Stimulated activated CD8-positive, alpha-beta memory T cell treated with anti-CD3 and anti-CD28 coated beads, Interleukin-7, amount 100 ng/mL, for 4 hours (primary cell): ENCODE data around the gene C2CD2.

Experiments
- DNase-seq, 2 donors: peaks; one replicate each; pipeline ENCODE4 v3.0.0-alpha.2; 2020; ENCODE audit warnings: low read depth in 2 of 2

Gene C2CD2

DNA sequence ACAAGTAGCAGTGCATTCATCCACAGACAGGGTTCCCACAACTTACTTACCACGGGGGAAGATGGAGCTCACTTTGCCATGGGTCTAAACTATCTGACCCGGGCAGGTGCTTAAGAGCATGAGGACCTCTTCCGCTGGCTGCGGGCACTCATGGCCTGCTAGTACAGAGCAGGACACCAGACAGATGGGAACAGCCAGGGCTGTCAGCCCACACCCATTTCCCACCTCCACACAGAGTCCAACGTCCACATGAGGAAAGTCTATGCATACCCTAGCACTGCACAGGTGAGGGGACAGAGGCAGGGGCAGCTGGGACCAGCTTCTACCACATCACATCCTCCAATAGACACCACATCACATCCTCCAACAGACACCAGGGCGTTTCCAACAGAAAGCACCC, 38.9 kb downstream of the C2CD2 start:
- DNase-seq, result no peak

DNA sequence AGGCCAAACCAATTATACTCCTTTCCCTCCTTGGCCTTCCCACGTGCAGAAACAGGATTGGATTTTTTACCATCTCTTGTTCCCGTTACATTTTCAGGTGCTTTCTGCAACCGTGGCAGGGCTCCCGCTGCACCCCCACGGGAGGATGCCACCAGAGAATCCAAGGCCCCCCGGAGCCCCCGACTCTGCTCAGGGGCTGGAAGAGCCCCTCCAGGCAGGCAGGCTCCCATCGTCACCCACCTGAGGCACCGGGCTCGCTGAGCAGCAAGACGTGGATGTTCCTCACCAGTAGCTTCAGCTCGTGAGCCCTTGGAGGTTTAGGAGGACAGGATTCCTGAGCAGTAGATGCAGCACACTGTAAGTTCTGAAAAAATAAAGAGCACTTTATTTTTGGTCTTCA, 39.5 kb downstream of the C2CD2 start:
- no peak for DNase-seq

DNA sequence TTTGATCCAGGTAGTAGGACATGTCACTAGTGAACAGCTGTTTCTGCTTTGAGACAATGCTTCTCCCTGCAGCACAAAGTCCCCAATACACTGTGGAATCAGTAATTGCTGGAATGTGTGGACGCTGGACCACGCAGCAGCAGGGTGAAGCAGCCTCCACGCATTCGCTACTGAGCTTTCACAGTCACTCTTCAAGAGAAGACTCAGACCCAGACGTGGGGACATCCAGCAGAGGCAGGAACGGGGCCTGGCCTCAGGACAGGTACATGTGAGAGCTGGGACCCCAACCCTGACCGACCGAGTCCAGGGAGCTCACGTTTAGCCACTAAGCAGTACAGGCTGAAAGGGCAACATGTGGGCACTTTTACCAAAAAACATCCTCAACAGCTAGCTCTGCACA, 40.6 kb downstream of the C2CD2 start:
- no peak for DNase-seq

DNA sequence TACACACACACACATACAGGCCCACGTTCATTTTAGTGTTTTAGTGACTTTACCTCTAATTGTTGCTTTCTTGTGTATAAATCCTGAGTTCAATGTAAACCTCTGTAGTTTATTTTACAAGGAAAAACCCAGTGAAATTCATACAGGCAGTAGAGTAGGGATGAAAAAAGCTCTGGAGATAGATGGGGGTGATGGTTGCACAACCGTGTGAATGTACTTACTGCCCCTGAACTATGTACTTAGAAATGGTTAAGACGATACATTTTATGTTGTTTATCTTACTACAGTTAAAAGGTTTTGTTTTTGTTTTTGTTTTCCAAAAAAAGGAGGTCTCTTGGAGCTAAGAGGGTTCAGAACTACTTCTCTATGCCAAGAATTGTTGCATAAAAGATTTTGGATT, 45.0 kb downstream of the C2CD2 start:
- DNase-seq, result no peak

DNA sequence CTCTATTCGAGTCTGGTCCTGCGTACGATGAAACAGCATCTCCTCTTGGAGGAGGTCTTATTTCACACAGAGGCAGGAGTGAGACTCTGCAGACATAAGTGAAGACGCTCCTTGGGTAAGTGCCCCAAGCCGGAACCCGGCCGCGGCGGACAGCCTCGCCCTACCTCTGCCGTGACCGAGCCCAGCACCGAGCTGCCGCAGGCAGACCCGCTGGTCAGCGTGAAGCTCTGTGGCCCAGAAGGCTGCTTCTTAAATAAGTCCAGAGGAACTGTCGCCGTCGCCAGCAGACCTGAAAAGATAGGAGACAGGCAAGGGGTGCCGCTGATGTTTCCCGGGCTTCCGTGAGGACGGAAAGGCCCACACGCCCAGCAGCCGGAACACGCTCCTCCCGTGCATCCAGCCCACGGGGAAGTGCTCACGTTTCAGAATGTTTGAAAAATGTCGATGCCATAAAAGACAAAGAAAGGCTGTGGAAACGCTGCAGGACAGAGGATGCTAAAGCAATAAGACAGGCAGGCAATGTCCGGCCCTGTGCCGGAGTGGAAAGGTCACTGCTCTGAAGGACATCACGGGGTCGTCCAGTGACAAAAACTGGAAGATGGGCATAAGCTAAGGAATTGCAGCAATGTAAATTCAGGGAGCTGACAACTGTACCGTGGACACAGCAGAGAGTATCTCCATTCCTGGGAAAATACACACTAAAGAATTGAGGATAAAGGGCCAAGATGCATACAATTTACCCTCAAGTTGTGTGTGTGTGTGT, 46.1 kb downstream of the C2CD2 start:
- DNase-seq, result no peak

DNA sequence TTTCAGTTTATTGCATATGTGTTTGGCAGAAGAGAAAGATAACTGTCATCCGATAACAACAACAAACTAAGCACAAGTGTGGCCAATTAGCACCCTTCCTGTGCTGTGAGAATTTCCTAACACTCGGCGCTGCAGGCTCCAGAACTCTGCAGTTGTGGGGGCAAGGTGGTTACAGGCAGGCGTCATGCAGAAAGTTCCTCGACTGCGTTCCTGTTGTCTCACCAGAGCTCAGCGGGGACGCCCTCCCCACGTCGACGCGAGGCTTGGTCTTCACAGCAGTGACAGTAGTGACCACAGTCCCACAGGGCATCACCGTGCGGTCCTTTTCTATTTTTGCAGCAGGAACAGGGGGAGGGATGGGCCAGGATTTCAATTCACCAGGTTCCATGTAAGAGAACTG, 47.0 kb downstream of the C2CD2 start:
- no peak for DNase-seq

- no peak for DNase-seq
These were observed 50.1 kb downstream of the C2CD2 start for GRCh38 chr21:41903559-41904351.

DNA sequence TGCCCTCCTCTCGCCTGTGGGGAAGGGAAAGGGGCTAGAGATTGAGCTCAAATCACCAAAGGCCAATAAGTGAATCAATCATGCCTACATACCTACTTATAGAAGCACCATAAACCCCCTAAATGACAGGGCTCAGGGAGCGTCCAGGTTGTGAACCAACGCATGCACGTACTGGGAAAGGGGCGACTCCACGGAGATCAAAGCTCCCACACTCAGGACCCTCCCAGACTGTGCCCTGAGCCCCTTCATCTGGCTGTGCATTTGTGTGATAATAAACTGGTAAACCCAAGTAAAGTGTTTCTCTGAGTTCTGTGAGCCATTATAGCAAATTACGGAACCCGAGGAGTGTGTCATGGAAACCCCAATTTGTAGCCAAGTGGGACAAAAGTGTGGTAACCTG, 50.9 kb downstream of the C2CD2 start:
- no peak for DNase-seq

DNA sequence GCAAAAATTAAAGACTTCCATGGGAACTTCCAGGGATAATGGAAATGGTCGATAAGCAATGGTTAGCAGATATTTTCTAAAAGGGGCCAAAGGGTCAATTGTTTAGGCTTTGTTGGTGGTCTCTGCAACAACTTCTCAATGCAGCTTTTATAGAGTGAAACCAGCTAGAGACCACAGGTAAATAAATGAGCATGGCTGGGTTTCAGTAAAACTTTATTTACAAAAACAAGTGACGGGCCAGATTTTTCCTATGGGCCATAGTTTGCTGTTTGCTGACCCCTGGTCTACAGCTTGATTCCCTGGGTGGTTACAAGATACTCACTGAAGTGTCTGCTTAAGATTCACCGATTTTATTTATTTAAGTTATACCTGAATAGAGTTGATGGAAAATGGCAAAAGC, 52.0 kb downstream of the C2CD2 start:
- no peak for DNase-seq

GRCh38 chr21:41901099-41901498, 52.7 kb downstream of the C2CD2 start:
- DNase-seq, result no peak

DNA sequence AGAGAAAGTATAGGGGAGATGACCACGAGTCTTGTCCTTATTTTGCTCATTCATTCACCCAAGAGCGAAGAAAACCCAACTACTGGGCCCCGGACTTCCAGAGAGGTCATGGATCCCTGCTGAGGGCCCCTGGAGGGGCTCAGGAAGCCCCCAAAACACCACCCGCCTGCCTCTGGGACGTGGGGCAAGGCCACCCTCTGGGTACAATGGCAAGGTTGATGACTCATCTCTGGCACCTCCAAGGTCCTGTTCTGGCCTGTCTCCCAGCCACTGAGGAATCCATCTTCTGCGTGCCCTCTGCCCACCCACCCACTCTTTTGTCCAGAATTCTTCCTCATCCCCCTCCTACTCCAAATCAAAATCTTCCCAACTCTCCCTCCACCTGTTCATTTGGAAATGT, 53.4 kb downstream of the C2CD2 start:
- DNase-seq, result no peak

GRCh38 chr21:41899426-41900202, 54.2 kb downstream of the C2CD2 start:
- peak; percentile 17 to 24 for DNase-seq

DNA sequence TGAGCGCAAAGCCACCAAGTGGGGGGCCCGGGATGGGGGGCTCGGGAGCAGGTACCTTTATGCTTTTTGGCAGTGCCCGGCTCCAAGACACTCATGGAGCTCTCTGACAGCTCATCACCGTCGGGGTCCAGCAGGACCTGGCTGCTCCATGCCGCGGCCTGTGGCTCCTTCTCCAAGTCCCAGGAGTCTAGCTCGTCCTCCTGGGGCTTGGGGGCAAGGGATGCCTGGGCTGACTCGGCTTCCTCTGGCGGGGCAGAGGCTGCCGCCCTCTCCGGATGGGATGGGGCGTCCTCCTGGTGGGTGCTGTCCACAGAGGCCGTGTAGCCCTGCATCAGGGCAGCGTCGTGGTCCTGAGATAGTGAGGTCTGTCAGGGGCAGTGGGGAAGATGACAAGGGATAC, 54.8 kb downstream of the C2CD2 start:
- DNase-seq, result no peak

DNA sequence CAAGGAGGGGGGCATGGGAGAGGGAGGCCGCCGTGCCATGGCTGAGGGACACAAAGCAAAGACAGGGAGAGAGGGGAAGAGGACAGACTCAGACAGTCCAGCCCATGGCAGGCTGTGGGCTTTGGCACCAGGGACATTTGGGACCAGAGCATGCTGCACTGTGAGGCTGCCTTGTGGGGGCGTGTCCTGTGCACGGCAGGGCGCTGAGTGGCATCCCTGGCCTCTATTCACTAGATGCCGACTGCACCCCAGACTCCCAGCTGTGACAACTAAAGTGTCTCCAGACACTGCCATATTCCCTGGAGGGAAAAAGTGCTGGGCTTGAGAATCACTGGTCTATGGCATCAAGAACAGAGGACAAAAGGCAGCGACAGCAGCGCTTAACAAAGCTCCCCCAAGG, 56.1 kb downstream of the C2CD2 start:
- DNase-seq, result no peak

DNA sequence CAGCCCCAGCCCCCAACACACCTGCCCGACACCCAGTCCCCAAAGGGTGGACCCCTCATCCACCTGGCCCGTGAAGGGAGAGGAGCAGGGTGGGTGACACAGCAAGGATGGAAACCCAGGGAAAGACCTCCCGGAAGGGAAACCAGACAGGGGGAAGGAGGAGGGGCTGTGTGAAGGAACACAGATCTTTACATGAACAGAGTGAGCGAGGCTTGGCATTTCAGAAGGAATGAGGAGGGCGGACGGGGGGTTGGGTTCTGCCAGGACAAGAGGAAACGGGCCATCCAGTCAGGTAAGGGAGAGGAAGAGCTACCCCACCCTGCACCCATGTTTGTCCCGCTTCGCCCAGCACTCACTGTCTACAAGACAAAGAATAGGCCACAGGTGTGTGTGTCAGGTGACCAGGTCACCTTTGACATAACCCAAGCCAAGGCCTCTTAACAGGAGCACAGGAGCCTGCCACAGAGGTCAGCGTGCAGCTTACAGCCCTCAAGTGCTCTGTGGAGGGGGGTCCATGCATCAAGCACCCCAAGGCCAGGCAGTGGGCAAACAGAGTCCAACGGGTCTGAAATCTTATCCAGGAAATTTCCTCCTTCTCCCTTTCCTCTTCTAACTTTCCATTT, 56.7 kb downstream of the C2CD2 start:
- no peak for DNase-seq

- peak; percentile 42 for DNase-seq
These were observed 58.0 kb downstream of the C2CD2 start for GRCh38 chr21:41895643-41896493.

- no peak for DNase-seq
These were observed 58.8 kb downstream of the C2CD2 start for GRCh38 chr21:41894922-41895557.

DNA sequence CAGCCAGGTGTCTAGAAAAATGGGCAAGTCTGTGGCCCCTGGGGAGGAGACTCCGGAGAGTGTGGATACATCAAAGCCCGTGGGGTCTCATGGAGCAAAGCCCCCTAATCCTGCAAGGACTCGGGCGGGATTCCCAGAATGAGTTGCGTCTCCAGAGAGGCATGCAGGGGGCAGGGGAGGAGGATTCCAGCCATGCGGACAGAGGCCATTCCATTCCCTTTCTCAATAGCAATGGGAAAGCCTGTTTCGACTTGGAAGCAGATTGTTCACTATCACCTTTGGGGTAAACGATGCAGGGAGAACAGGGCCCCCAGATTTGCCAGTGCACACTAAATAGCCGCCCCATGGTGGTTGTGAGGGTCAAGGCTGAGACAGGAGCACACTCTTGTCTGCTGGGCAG, 59.3 kb downstream of the C2CD2 start:
- no peak for DNase-seq

GRCh38 chr21:41892726-41893125, 61.1 kb downstream of the C2CD2 start:
- no peak for DNase-seq

GRCh38 chr21:41891132-41891531, 62.7 kb downstream of the C2CD2 start:
- DNase-seq, result no peak

GRCh38 chr21:41890355-41890754, 63.5 kb downstream of the C2CD2 start:
- DNase-seq, result no peak
